ENCODE data around the gene FLT3.
"Not testable (repeated sequence)": the region's sequence is repeated elsewhere in the genome, so short reads cannot be mapped to it uniquely, and the experiment has no call there.

FLT3 gene

DNA sequence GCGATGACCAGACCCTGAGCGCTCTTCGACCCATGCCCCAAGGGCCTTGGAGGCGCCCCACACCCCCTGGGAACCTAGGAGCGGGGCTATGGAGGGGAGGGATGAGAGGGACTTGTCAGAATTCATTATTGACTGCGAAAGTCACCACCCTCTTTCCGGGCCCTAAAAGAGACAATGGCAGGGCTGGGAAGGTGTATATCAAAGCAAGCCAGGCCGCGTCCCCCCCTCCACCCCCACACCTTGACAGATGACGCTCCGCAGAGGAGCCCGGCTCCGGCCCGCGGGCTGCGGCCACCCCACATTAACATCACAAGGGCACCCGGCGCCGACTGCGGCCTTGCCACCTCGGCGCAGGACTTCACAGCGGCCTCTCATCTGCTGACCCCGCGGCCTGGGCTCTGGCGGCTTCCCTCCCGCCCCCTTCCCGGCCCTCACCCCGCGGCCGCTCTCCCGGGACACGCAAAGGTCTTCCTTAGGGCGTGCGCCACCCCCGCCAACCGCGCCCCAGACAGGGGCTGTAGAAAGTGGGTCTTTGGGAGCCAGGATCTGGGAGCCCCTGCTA lies 133.7 kb downstream of the FLT3 start:
- in situ Hi-C loops (cut with MboI; ENCODE audit: low pct_unique_long_range_greater_than_20kb, low sequenced_read_pairs) = no loop called here
- DNase-seq = no peak

DNA sequence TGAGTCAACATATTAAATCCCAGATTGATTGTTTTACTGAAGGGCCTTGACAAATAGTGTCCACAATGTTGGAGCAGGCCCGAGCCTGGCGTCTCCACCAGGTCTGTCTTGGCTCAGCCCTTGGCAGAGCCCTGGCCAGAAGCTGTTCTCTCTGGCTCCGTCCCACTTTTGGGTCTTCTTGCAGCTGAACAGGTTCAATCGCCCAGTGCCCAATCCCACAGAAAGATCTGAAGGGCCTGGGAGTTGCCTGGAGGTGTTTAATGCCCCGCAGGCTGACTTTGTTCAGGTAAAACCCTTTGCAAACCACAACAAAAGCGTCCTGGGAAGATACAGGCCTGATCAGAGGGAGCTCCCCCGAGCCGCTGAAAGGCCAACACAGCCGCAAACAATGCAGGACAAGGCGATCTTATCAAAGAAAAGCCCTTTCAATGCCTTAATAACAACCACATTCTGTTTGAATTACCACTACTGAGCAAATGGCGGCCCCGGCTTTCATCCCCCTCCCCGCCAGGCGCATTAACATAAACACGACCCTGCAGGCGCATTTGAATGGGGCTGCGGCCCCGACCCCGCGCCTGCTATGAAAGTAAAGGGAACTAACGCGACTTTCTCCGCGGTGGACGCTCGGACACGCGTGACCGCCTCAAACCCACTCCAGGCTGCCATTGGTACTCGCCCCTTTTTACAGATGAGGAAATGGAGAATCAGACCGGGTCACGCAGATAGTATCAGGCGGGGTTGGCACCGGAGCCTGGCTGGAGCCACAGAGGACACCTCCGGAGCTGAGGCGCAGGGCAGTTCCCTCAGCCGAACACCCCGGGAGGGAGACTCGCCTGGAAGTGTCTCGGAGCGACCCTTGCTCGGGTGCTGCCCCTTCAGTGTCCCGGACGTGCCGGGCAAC lies 134.4 kb downstream of the FLT3 start:
- DNase-seq = no peak
- in situ Hi-C loops (cut with MboI; ENCODE audit: low pct_unique_long_range_greater_than_20kb, low sequenced_read_pairs) = no loop called here

- no peak for DNase-seq
- in situ Hi-C loops (cut with MboI; ENCODE audit: low pct_unique_long_range_greater_than_20kb, low sequenced_read_pairs) = no loop called here
These were observed 135.0 kb downstream of the FLT3 start for GRCh38 chr13:27965343-27965739.

DNA sequence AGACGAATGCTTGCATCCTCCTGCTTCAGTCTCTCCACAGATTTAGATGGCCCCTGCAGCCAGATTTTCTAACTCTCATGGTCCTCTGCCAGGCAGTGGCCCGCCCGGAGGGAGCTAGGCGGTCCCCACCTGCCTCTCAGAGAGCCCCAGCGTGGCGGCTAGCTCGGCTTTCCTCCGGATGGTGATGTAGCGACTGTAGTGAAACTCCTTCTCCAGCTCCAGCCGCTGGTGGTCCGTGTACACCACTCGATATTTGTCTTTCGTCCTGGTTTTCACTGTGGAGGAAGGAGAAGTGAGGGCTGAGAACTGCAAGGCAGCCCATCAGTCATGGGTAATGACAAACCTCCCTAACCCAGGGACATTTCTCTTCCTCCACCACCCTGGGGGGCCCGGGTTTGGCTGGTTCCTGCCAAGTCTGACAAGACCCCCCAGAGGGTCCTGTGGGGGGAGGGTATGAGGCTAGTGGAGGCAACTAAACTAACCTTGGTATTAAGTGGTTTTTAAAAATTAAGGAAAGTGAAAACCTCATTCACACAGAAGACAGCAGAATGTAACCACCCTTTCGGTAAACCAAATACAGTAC lies 135.5 kb downstream of the FLT3 start:
- in situ Hi-C loops (cut with MboI; ENCODE audit: low pct_unique_long_range_greater_than_20kb, low sequenced_read_pairs) = no loop called here
- DNase-seq = no peak

- in situ Hi-C loops (cut with MboI; ENCODE audit: low pct_unique_long_range_greater_than_20kb, low sequenced_read_pairs); DNase-seq: not testable (repeated sequence)
These were observed 136.2 kb downstream of the FLT3 start for GRCh38 chr13:27964206-27964605.

GRCh38 chr13:27963491-27963890 lies 136.9 kb downstream of the FLT3 start:
- DNase-seq = no peak
- in situ Hi-C loops (cut with MboI; ENCODE audit: low pct_unique_long_range_greater_than_20kb, low sequenced_read_pairs) = no loop called here

DNA sequence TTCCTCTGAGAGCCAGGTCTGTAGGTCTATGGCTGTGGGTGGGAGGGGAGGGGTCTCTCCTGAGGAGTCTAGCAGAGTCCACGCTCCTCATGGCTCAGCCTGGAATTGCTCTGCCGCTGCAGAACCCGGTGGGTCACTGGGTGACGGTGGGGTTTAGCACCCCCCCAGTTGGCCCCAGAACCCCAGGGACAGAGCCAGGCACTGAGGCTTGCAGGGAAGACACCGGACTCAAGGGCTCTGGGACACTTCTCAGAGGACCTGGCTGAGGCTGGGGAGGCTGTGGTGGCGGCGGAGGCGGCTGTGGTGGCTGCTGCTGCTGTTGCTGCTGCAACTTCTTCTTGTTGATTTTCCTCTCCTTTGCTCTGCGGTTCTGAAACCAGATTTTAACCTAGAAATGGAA lies 137.4 kb downstream of the FLT3 start:
- in situ Hi-C loops (cut with MboI; ENCODE audit: low pct_unique_long_range_greater_than_20kb, low sequenced_read_pairs) = no loop called here
- no peak for DNase-seq

DNA sequence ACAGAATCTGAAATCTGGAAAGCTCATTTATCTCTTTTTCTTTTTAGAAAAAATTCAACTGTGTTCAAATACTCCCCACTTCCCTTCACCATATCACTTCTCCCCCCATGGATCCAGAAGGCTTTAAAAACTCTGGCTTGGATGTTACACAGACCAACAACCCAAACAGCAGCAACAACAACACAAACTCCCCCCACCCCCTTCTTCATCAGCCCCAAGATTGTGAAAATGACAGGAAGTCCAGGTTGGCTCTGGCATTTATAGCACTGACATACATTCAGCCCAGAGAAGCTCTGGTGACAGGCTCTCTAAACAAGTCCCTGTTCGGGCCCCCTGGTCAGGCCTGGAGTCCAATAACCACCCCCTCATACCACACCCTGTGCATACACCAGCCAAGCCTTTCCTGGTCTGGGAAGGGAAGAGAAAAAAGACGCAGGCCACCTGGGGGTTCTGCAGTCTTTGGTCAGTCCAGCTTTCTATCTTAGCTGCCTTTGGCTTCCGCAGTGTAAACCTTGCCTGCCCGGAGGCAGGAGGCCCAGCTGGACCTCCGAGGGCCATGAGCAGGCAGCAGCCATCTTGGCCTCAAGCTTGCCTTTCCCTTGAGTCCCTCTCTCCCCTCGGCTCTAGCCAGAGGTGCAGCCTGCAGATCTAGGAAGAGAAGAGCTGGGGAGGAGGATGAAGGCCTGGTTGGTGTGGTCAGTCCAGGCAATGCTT lies 138.1 kb downstream of the FLT3 start:
- in situ Hi-C loops (cut with MboI; ENCODE audit: low pct_unique_long_range_greater_than_20kb, low sequenced_read_pairs) = no loop called here
- DNase-seq = no peak

DNA sequence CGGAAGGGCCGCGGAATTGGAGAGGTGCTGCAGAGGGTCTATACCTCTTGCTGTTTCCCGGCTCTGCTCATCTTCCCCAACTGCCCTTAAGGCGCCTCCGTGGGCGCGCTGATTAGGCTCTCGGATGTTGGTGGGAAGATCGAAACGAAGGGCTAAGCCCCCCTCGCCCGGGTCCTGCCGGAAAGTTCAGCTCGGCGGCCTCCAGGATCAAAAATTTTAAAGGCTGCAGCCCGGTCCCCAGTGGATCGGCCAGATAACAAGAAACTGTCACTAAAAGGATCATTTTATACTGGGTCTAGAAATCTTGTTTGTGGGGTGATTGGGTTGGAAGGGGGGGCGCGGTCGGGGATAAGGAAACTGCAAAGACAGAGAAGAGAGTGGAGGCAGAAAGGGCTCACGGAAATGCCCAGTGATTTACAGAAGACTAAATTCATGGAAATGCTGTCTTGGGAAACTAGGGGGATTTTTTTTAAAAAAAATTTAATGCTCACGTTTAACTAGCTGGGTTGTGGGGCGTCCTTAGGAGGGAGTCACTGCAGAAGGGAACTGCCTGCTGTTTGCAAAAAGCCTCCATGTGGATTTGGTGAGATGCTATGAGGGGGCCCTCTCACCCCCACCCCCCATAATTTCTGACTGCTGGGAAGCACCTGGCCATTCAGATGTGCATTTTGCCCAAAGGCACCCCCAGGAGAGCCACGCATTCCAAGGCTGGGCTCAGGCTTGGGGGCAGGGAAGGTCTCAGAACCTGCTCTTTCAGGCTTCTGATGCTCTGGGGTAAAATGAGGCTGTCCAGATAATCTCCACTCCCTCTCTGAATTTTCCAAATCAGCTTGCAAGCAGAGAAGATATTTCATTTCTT lies 138.9 kb downstream of the FLT3 start:
- in situ Hi-C loops (cut with MboI; ENCODE audit: low pct_unique_long_range_greater_than_20kb, low sequenced_read_pairs) = no loop called here
- no peak for DNase-seq

- in situ Hi-C loops (cut with MboI; ENCODE audit: low pct_unique_long_range_greater_than_20kb, low sequenced_read_pairs) = no loop called here
- peak; percentile 18 for DNase-seq
These were observed 139.8 kb downstream of the FLT3 start for GRCh38 chr13:27960362-27961226.

DNA sequence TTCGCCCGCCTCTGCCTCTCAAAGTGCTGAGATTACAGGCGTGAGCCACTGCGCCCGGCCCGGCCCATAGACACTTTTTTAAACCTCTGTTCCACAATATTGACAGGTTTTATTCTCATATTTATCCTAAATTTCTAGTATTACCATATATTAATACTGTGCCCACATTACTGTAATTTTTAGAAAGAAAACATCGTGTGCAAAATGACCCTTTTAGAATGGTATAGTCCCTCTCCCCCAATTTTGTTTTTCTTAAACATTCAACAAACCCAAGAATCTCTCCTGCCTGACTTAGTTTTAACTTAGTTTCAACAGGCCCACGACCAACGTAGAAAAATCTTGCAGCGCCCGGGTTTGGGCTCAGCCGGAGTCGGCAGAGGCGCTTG lies 140.4 kb downstream of the FLT3 start:
- in situ Hi-C loops (cut with MboI; ENCODE audit: low pct_unique_long_range_greater_than_20kb, low sequenced_read_pairs) = no loop called here
- DNase-seq = no peak

DNA sequence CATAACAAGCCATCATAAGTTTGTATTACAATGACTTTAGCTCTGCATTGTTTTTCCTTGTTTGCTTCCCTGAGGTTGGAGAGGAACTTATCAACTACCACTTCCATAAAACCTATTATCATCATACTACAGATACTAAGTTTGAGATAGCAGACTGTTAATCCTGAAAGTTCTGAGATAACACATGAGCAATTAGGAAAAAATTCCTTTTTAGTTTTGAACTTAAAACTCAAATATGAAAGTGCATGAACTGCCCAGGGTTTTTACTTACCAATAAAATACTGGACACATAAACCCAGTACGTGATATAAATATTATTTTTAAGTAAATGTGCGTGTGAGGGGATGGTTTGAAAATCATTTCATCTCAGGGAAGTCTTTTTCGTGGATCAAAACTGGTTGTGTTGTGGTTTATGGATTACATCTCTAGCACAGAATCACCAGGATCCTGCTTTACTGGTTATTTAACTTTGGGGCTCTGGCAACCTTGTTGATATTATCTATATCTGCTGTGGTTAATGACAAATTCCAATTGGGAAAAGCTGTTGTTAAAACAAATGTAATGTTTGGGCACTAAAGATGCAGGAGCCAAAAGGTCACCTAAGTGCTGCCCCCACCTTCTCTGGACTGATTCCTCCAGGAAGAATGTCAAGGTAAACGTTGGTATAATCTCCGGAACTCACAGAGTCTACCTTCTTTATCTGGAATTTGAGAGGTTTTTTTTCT lies 143.6 kb downstream of the FLT3 start:
- no peak for DNase-seq
- in situ Hi-C loops (cut with MboI; ENCODE audit: low pct_unique_long_range_greater_than_20kb, low sequenced_read_pairs) = no loop called here

- DNase-seq = peak; percentile 9
- in situ Hi-C loops (cut with MboI; ENCODE audit: low pct_unique_long_range_greater_than_20kb, low sequenced_read_pairs) = no loop called here
These were observed 145.3 kb downstream of the FLT3 start for GRCh38 chr13:27955014-27955591.

DNA sequence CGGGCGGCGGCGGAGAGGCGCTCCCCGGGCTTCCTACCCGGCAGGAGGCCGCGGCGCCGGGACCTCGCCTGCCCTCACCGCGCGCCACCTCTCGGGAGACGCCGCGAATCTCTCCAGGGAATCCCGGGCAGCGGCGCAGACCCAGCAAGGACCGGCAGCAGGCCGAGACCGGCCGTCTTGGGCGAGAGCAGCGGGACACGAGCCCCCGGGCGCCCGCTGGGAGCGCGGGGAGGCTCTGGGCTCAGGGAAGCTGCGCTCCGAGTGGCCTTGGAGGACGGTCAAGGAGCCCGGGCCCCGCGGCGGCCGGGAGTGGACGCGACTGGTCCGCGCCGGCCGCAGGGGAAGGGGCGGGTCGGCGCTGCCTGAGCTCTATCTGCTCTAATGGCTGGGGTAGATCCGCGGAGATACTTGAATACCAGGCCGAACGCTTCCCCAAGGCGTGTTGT lies 145.9 kb downstream of the FLT3 start:
- DNase-seq = peak; percentile 71
- in situ Hi-C loops (cut with MboI; ENCODE audit: low pct_unique_long_range_greater_than_20kb, low sequenced_read_pairs) = no loop called here

DNA sequence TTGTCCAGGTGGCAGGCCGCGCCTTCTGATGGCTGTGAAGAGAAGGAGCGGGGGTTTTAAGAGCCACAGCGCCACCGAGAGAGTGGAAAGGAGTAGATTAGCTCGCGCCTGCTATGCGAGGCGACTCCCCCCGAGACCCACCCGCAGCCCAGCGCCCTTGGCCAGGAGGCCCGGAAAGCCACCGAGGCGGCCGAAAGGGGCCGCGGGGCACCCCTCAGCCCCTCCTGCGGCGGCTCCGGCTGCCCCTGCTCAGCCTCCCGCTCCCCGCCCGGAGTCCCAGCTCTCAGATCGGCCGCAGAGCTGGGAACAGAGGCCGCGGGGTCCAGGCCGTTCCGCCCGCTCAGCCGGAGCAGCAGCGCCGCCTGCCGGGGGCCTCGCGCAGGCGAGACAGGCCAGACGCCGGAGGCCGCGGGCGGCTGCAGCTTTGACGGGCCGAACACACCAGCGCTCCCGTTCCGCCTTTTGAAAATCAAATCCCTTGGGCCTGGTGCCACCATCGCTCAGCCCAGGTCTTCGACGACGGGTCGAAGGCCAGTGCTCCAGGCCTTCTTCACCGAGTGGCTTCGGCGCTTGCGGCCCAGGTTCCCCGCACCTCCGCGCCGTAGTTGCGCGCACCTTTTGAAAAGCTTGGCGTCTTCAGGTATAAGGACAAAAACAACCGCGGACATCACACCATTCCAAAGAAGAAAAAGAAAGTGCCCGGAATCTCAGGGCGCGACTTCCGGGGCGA lies 146.5 kb downstream of the FLT3 start:
- in situ Hi-C loops (cut with MboI; ENCODE audit: low pct_unique_long_range_greater_than_20kb, low sequenced_read_pairs) = no loop called here
- DNase-seq = peak; percentile 91
